ENCODE data around the gene C20orf141.

DNA sequence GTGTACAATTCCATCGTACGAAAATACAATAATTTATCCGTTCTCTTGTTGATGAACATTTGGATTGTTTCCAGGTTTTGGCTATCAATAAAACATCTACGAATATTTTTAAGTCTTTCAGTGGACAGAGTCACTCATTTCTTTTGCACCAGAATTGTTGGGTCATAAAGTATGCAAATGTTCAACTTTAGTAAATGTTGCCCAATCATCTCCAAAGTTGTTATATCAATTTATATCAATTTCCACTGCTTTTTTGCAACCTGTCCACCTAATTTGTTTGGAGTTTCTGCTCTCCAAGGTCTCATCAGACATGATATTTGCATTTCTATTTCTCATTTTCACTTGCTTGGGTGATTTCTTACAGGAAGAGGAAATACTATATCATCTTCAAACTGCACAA is 11.9 kb downstream of the C20orf141 start:
- no peak for TF ChIP-seq TAF1 (IDR thresholded peaks at IDR 0.05; ENCODE audit: borderline replicate concordance, low read depth, low read length)
- no peak for TF ChIP-seq POLR2A (IDR thresholded peaks at IDR 0.05; ENCODE audit: low read depth, low read length)

Data from GM12892 (cell line).